Chondrocyte (in vitro differentiated cells): ENCODE results near the gene NOP53. TPM values are rescaled to one million over a fixed set of nuclear protein-coding genes. Genes with fewer than 3 reads are reported as not detected.

Source experiments
- DNase-seq: peaks from one replicate; pipeline ENCODE4 v3.0.0; 2021; ENCODE audit warnings: mixed read lengths, low spot score
- H3K27ac Mint-ChIP-seq: one replicate; pipeline ENCODE4 v1.8.0; 2021; ENCODE audit warnings: mild to moderate bottlenecking, moderate library complexity, mixed read lengths; ENCODE audit not compliant: unreplicated experiment
- H3K27me3 Mint-ChIP-seq: 2 replicates; pipeline ENCODE4 v1.8.0; 2021; ENCODE audit warnings: low read depth, mixed read lengths
- H3K36me3 Mint-ChIP-seq: 2 replicates; pipeline ENCODE4 v1.8.0; 2021; ENCODE audit warnings: low read depth, mixed read lengths
- H3K4me1 Mint-ChIP-seq: 2 replicates; pipeline ENCODE4 v1.8.0; 2021; ENCODE audit warnings: low read depth, mild to moderate bottlenecking, mixed read lengths
- H3K4me3 Mint-ChIP-seq: one replicate; pipeline ENCODE4 v1.8.0; 2021; ENCODE audit warnings: mild to moderate bottlenecking, moderate library complexity, mixed read lengths; ENCODE audit not compliant: unreplicated experiment
- H3K9me3 Mint-ChIP-seq: 2 replicates; pipeline ENCODE4 v1.8.0; 2021; ENCODE audit warnings: low read depth, mixed read lengths
- CTCF ChIP-seq: fragments of 200-600 bp; sonication (generic); IDR thresholded peaks from 2 replicates; pipeline ENCODE4 v1.5.0; 2021; ENCODE audit warnings: antibody characterized with exemption, mild to moderate bottlenecking, moderate library complexity
- total RNA-seq: library from RNA; stranded (reverse); gene quantifications from 3 replicates; pipeline ENCODE4 v1.2.1, GENCODE V29; 2021

NOP53 gene
- total RNA-seq, 1 donor from 2014 or later, result 108 TPM

DNA sequence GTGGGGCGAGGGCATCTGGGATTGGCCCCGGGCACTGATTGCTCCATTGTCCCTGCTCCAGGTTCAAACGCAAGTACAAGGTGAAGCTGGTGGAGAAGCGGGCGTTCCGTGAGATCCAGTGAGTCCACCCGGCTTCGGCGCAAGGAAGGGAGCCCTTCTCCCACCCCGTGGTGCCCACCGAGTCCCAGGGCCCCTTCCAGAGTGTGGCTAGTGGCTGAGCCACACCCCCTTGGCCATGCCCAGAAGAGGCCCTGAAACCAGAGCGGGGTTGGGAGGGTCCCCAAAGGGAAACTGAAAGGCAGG, 11.2 kb downstream of the NOP53 start:
- no peak overlapping the region for H3K27ac Mint-ChIP-seq

GRCh38 chr19:47756953-47757608, 11.7 kb downstream of the NOP53 start:
- TF ChIP-seq CTCF, result no peak
- no peak overlapping the region for H3K4me3 Mint-ChIP-seq
- DNase-seq, result no peak
- no peaks in the 10 kb centered on the region for H3K27me3 Mint-ChIP-seq
- peaks cover 3% of the 10 kb centered on the region for H3K9me3 Mint-ChIP-seq
- no peaks in the 10 kb centered on the region for H3K4me1 Mint-ChIP-seq
- no peak overlapping the region for H3K27ac Mint-ChIP-seq
- peaks cover 39% of the 10 kb centered on the region for H3K36me3 Mint-ChIP-seq

More for the DNA sequence above, 11.2 kb downstream of the NOP53 start:
- H3K4me3 Mint-ChIP-seq, result no peak overlapping the region
- peaks cover 40% of the 10 kb centered on the region for H3K36me3 Mint-ChIP-seq
- no peaks in the 10 kb centered on the region for H3K4me1 Mint-ChIP-seq
- H3K9me3 Mint-ChIP-seq, result peaks cover 3% of the 10 kb centered on the region
- TF ChIP-seq CTCF, result no peak
- H3K27me3 Mint-ChIP-seq, result no peaks in the 10 kb centered on the region
- no peak for DNase-seq

DNA sequence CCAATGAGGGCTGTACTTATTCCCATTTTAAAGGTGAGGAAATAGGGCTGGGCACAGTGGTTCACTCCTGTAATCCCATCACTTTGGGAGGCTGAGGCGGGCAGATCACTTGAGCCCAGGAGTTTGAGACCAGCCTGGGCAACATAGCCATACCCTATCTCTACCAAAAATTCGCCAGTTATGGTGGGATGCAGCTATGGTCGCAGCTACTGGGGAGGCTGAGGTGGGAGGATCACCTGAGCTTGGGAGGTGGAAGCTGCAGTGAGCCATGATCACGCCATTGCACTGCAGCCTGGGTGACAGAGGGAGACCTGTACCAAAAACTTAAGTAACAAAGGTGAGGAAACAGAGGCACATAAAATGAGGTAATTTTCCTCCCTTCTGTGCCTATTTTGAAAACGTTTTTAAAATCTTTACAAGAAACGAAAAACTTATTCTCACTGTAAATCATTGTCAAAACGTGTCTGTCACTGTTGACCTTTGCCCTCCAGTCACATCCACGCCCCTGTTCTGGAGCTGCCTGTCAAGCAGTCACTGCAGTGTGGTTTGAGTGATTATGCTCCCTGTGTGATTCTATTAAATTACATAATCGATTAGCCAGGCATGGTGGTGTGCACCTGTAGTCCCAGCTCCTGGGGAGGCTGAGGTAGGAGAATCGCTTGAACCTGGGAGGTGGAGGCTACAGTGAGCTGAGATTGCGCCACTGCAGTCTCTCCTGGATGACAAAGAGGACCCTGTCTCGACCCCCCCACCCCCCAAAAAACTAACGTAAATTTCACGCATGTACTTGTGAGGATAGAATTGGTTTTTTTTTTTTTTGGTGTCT, 12.5 kb downstream of the NOP53 start:
- H3K4me3 Mint-ChIP-seq, result no peak overlapping the region
- no peak overlapping the region for H3K27ac Mint-ChIP-seq
- peaks cover 36% of the 10 kb centered on the region for H3K36me3 Mint-ChIP-seq
- H3K9me3 Mint-ChIP-seq, result peaks cover 3% of the 10 kb centered on the region
- H3K27me3 Mint-ChIP-seq, result no peaks in the 10 kb centered on the region
- no peak for DNase-seq
- no peak for TF ChIP-seq CTCF
- no peaks in the 10 kb centered on the region for H3K4me1 Mint-ChIP-seq

- Mint-ChIP-seq H3K4me1 (no peaks in the 10 kb centered on the region), H3K9me3 (peaks cover 3% of the 10 kb centered on the region), H3K4me3 (no peak overlapping the region), H3K27me3 (no peaks in the 10 kb centered on the region), H3K27ac (no peak overlapping the region), H3K36me3 (peaks cover 33% of the 10 kb centered on the region)
- DNase-seq, result no peak
- no peak for TF ChIP-seq CTCF
Measured at GRCh38 chr19:47758443-47758804, 13.1 kb downstream of the NOP53 start.

DNA sequence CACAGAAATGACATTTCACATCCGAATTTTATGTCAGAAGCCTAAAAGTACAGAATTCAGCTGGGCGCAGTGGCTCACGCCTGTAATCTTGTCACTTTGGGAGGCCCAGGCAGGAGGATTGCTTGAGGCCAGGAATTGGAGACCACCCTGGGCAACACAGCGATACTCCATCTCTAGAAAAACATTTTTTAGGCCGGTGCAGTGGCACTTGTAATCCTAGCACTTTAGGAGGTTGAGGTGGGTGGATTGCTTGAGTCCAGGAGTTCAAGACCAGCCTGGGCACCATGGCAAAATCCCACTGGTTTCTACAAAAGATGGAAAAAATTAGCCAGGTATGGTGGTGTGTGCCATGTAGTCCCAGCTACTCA, 15.3 kb downstream of the NOP53 start:
- Mint-ChIP-seq H3K9me3 (peaks cover 3% of the 10 kb centered on the region), H3K36me3 (peaks cover 24% of the 10 kb centered on the region), H3K27me3 (no peaks in the 10 kb centered on the region), H3K27ac (no peak overlapping the region), H3K4me3 (no peak overlapping the region), H3K4me1 (no peaks in the 10 kb centered on the region)
- no peak for TF ChIP-seq CTCF
- DNase-seq, result no peak
